Measurements from ENCODE around the gene FAM107B. TPM values are rescaled to one million over a fixed set of nuclear protein-coding genes. Genes with fewer than 3 reads are reported as not detected.

The FAM107B gene
- total and polyA plus RNA-seq, 2 of the 4 experiments (the other 2 are of a cell fraction): 26.4 to 27.1 TPM

- no peak for TF ChIP-seq RCOR1 (IDR thresholded peaks at IDR 0.05; ENCODE audit: insufficient replicate concordance, low read length)
- no peak for TF ChIP-seq MAZ (IDR thresholded peaks at IDR 0.05; ENCODE audit: borderline replicate concordance, low read depth, low read length)
- TF ChIP-seq MXI1 (IDR thresholded peaks at IDR 0.05; ENCODE audit: borderline replicate concordance, low read depth, low read length): no peak
Observed at GRCh38 chr10:14532473-14533251, 242.0 kb downstream of the FAM107B start (continued).

- peak overlapping the region; percentile 78 for H3K27ac ChIP-seq (ENCODE audit: insufficient read depth, low read length)
- peaks cover 30% of the 10 kb centered on the region for H3K36me3 ChIP-seq (ENCODE audit: control insufficient read depth, insufficient read depth, low read length)
- peak overlapping the region; percentile 40; the same call in 1 of the 2 replicates for H4K91ac ChIP-seq (ENCODE audit: insufficient read depth, low read depth, low read length)
- peaks cover 56% of the 10 kb centered on the region for H4K20me1 ChIP-seq (ENCODE audit: insufficient read depth, low read length)
- WGBS, 2 experiments (ENCODE audit: extremely low coverage in 2 of 2, insufficient read length in 1 of 2): 80% methylated on average over 2 of the region's 5 CpGs; no CpG with 5 or more reads in 1 of the 2 experiments
- H3K9ac ChIP-seq (ENCODE audit: low read depth, low read length): 0 out of 2 replicates have a peak overlapping the region, but pooled peaks have one; percentile 25
- dilution Hi-C loops (cut with HindIII; ENCODE audit: low sequenced_read_pairs, unreplicated experiment) (no loop called here), in situ Hi-C loops (cut with MboI; ENCODE audit: low sequenced_read_pairs) (no loop called here), intact Hi-C loops (cut with micrococcal nuclease) (loop anchor here (2.0 kb wide), 1 partner anchor 71 kb away; no protein-coding TSS in a partner anchor)
- BruUV-seq (replicated peaks): no TSS peak
- no peak overlapping the region for H2AK9ac ChIP-seq (replicated peaks; ENCODE audit: low read depth, low read length, poor library complexity)
- no peak overlapping the region for H3K4me3 ChIP-seq (ENCODE audit: insufficient read depth, low read depth, low read length)
- DNase-seq (no peak), ATAC-seq (ENCODE audit: low read depth) (peak; percentile 9)
- H3K18ac ChIP-seq (ENCODE audit: low read depth, low read length): peak overlapping the region; percentile 63
- no peak overlapping the region for H3K56ac ChIP-seq (ENCODE audit: extremely low read depth, insufficient read depth, low read length)
- H3K9me3 ChIP-seq (ENCODE audit: control insufficient read depth, insufficient read depth, low read length): no peaks in the 10 kb centered on the region
- peaks cover 48 to 91% of the 10 kb centered on the region in 2 experiments for H3K79me1 ChIP-seq (ENCODE audit: low read depth in 1 of 2, low read length in 2 of 2)
- CTCF ChIA-PET: interaction anchor here (1.0 kb wide), 1 partner anchor 311 kb away, joined by 4 read pairs; no protein-coding TSS in a partner anchor
- H2AFZ ChIP-seq (replicated peaks; ENCODE audit: low read length, poor library complexity): no peak overlapping the region
- peak overlapping the region; percentile 79 for H2AK5ac ChIP-seq (ENCODE audit: low read depth, low read length)
- H3K23ac ChIP-seq (ENCODE audit: low read depth, low read length): peak overlapping the region; percentile 89
- peak overlapping the region; percentile 13 for H3K4me2 ChIP-seq (ENCODE audit: low read depth, low read length)
- H3K14ac ChIP-seq (replicated peaks; ENCODE audit: low read depth, low read length): peak overlapping the region; percentile 72
- peaks cover 36% of the 10 kb centered on the region for H3K4me1 ChIP-seq (ENCODE audit: control insufficient read depth, insufficient read depth, low read length)
- H3K4ac ChIP-seq (ENCODE audit: low read depth, low read length): peak overlapping the region; percentile 73
- H2BK15ac ChIP-seq (ENCODE audit: low read depth, low read length): peak overlapping the region; percentile 2; the same call in 1 of the 3 replicates
- peak overlapping the region; percentile 13 for H4K5ac ChIP-seq (ENCODE audit: low read depth, low read length)
- H2BK20ac ChIP-seq (ENCODE audit: low read depth, low read length): peak overlapping the region; percentile 33
- H3K27me3 ChIP-seq (ENCODE audit: control insufficient read depth, insufficient read depth, low read length): no peaks in the 10 kb centered on the region
- peak overlapping the region; percentile 47; the same call in 1 of the 2 replicates for H2BK120ac ChIP-seq (ENCODE audit: low read depth, low read length)
- H3K9me1 ChIP-seq (ENCODE audit: insufficient read depth, low read length): peaks cover 30% of the 10 kb centered on the region
- POLR2A ChIA-PET (ENCODE audit: unreplicated experiment): no interaction called here
- H4K8ac ChIP-seq (ENCODE audit: low read depth in 2 of 2, low read length in 2 of 2): peak overlapping the region in 1 of 2 experiments; percentile 48; a peak in 2 of 4 replicates
- peak overlapping the region; percentile 67 for H2BK5ac ChIP-seq (ENCODE audit: low read depth, low read length, poor library complexity, severe bottlenecking)
- TF ChIP-seq NFE2L2 (IDR thresholded peaks at IDR 0.05; ENCODE audit: low read depth, low read length) (no peak), MXI1 (IDR thresholded peaks at IDR 0.05; ENCODE audit: borderline replicate concordance, low read depth, low read length) (no peak), SMC3 (IDR thresholded peaks at IDR 0.05; ENCODE audit: low read depth, low read length) (no peak), POLR2A (IDR thresholded peaks at IDR 0.05; ENCODE audit: low read depth, low read length) (no peak), CTCF (conservative IDR thresholded peaks at IDR 0.05; ENCODE audit: low read depth, low read length) (no peak), MAZ (IDR thresholded peaks at IDR 0.05; ENCODE audit: borderline replicate concordance, low read depth, low read length) (no peak), CEBPB (IDR thresholded peaks at IDR 0.05; ENCODE audit: low read depth, low read length) (no peak), RFX5 (IDR thresholded peaks at IDR 0.05; ENCODE audit: low read depth, low read length) (no peak), ELK1 (IDR thresholded peaks at IDR 0.05; ENCODE audit: borderline replicate concordance, low read depth, low read length) (no peak), FOS (IDR thresholded peaks at IDR 0.05; ENCODE audit: low read depth, low read length) (no peak), MAFK (IDR thresholded peaks at IDR 0.05; ENCODE audit: low read depth, low read length) (no peak), BHLHE40 (IDR thresholded peaks at IDR 0.05; ENCODE audit: low read depth, low read length) (no peak)
Observed at GRCh38 chr10:14531974-14532373, 242.7 kb downstream of the FAM107B start.

Measured in IMR-90 (cell line).